Stimulated activated CD8-positive, alpha-beta memory T cell treated with anti-CD3 and anti-CD28 coated beads, Interleukin-2, amount 100 ng/mL, for 1 hour (primary cell): ENCODE data around the gene KRTAP3-3.
"Not testable (repeated sequence)": the region's sequence is repeated elsewhere in the genome, so short reads cannot be mapped to it uniquely, and the experiment has no call there.

ENCODE experiments used
- DNase-seq, 2 donors: peaks; one replicate each; pipeline ENCODE4 v3.0.0-alpha.2; 2020; ENCODE audit warnings: low read depth in 2 of 2

Gene KRTAP3-3

DNA sequence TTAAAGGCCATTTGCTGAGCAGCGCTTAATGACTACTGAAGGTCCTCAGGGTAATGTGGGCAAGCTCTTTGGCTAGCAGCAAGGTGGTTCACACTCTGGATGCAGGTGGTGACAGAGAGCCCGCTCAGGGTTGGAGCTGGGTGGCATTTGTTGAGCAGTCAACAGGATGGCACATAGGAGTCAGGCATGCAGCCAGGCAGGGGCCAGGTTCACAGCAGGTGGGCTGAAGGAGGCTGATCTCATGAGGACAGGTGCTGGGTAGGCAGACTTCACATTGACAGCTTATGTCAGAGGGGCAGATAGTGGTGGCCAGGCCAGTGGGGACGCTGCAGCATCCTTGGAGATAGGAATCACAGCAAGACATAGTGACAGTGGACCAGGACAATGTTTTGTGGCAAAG is 10.4 kb upstream of the KRTAP3-3 start:
- DNase-seq: no peak

GRCh38 chr17:41003926-41004325 is 10.0 kb upstream of the KRTAP3-3 start:
- no peak for DNase-seq

- DNase-seq: no peak
These were observed 8.8 kb upstream of the KRTAP3-3 start for GRCh38 chr17:41002814-41003213.

DNA sequence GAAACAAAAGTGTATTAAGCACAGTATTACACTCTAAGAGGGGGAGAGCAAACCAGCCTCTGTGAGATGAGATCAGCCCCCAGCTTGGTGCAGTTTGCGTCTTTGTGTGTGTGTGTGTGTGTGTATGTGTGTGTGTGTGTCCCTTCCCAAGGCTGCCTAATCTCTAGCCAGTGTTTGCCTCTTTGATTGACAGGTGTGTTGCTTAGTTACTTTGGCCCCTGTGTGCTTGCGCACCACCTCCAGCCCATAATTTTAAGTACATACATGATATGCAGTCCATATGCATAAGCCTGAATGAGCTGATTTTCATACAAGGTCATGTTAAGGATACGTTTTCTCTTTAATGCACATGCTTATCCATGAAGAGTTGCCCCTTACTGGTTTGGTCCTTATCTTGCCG is 7.8 kb upstream of the KRTAP3-3 start:
- DNase-seq: no peak

DNA sequence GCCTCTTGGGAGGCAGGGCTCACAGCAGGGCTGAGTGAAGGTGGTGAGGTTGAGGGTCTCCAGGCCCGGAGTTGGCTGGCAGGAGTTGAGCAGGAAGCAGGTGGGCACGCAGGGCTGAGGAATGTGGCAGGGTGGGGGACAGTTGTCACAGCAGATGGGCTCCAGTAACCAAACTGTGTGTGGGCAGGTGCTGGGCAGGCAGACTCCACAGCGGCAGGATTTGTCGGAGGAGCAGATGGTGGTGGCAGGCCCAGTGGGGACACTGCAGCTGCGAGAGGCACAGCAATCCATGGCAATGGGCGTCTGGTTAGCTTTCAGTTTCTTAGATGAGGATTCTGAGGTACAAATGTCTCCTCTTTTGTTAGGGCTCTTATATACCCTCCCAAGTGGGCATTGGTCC is 5.6 kb upstream of the KRTAP3-3 start, which contains the start of gene KRTAP3-2:
TSS of gene KRTAP3-2 (minus strand) at position 344 of the 400 bp plus-strand sequence. CDS start at position 291, 53 bp downstream.
- DNase-seq: not testable (repeated sequence)

DNA sequence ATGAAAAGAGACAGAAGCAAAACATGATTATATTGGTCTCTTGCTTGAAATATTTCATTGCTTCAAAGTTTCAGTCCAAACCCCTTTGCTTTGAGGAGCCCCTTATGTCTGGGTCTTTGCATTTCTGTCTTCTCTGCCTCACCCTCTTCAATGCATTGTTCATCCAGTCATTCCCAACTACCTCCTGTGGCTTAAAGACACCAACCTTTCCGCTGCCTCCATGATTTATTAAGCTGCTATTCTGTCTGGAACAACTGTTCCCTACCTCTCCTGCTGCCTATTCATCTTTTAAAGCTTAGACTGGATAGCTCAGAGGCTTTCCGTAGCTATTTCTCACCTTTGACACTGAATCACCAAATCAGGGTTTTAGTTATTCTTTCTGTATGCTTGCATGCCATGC is 3.4 kb upstream of the KRTAP3-3 start:
- DNase-seq: no peak

GRCh38 chr17:40996829-40997228 is 2.9 kb upstream of the KRTAP3-3 start:
- no peak for DNase-seq

DNA sequence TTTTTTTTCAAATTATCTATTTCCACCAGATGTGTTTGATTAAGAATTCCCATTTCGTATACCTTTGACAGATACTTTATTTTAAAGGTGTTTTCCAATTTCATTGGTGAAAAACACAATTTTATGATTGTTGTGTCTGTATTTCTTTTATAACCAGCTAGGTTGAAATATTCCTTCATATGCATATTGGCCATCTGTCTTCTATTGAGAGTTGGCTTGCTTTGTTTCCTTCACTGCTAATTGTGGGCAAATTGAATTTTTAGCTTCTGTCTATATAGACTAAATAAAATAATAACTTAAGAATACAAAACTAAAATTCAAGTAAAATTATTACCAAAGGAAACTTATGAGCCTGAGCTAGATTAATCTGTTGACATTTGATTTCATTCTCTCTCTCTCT is 1.2 kb upstream of the KRTAP3-3 start:
- DNase-seq: no peak

GRCh38 chr17:40993084-40993483 is 880 bp downstream of the KRTAP3-3 start:
- DNase-seq: no peak

- no peak for DNase-seq
These were observed 1.3 kb downstream of the KRTAP3-3 start for GRCh38 chr17:40992666-40993065.

DNA sequence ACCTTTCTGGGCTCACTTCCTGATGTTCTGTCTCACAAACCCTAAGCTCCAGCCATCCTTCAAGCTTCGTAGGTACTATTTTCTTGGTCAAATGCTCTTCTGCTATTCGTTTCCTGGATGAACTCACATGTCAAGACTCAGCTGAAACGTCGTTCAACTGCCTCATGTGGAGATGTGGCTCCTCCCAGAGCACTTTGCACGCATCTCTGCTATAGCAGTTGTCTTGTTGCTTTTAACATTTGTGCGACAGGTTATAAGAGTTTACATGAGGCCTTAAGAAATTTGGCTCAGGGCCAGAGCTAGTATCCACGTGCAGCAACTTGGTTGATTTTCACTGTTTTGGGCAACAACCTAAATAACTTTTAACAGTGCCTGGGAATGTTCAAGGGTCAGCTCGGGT is 7.0 kb downstream of the KRTAP3-3 start:
- no peak for DNase-seq

DNA sequence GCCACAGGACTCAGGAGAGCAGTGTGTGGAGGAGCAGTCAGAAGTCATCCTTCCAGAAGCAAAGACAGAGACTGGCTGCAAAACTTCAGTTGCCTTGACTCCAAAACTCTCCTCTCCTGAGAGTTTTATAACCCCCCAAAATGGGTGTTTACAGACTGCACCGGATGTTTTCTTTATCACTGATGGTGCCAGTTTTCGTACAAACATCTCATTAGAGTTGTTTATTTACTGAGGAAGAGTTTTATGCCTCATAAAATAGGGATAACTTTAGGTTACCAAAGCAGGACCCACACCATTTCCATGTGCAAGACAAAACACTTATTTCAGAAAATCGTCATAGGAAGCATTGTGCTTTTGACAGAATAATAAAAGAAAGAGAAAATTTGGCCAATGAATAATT is 9.7 kb downstream of the KRTAP3-3 start, which contains the start of gene KRT40:
TSS of gene KRT40 (minus strand) at position 101 of the 400 bp plus-strand sequence. CDS start at position 48, 53 bp downstream.
- no peak for DNase-seq

- no peak for DNase-seq
These were observed 12.8 kb downstream of the KRTAP3-3 start for GRCh38 chr17:40981115-40981514.

GRCh38 chr17:40980596-40980995 is 13.4 kb downstream of the KRTAP3-3 start:
- DNase-seq: no peak

DNA sequence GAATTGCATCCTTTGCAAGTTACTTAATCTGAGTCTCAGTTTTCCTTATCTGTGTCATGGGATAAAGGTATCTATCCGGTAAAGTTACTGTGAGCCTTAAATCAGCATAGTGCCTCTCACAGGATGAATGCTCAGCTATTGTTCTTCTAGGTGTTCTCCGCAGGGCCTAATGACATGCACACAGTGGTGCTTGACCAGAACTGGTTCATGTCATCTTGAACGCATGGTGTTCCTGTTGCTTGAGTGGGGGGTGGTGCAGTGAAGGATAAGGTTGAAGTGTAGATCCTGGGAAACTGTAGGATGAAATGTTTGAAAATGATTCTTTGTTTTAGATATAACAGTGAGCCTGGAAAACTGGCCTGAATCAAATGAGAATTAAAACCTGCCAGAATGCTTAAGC is 13.8 kb downstream of the KRTAP3-3 start:
- no peak for DNase-seq

DNA sequence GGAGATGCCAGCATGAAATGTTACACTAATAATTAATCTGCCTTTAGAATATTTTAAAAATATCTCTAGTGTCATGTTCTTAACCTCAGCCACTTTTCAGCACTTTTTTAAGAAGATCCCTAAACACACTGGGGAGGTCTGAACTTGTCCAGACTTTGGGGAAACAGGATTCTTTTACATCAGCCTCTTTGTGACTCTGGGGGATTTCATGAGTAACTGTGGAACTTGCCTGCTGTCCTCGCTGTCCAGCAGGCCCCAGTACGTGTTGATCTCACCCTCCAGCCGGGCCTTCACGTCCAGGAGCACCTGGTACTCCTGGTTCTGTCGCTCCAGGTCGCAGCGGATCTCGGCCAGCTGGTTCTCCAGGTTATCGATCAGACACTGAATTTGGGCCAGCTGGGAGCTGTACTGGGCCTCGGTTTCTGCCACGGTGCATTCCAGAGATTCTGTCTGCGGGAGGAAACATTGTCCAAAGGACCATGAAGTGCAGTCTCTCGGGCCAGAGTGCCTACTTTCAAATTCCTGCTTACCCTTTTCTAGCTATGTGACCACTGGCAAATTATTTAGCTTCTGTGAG is 15.3 kb downstream of the KRTAP3-3 start:
- DNase-seq: no peak

DNA sequence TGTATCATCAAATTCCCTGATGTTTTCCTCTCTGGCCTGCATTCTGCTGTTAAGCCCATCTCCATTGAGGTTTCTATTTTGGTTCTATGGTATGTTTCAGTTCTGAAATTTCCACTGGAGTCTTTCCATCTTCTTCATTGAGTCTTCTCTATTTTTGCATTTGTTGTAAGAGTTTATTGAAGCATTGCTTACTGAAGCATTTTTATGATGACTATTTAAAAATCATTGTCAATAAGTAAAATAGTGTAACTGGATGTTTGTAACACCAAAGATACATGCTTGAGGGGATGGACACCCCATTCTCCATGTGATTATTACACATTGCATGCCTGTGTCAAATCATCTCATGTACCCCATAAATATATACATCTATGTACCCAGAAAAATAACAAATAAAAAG is 18.4 kb downstream of the KRTAP3-3 start:
- no peak for DNase-seq

- no peak for DNase-seq
These were observed 19.6 kb downstream of the KRTAP3-3 start for GRCh38 chr17:40974366-40974765.

GRCh38 chr17:40967582-40967981 is 26.4 kb downstream of the KRTAP3-3 start:
- DNase-seq: no peak

DNA sequence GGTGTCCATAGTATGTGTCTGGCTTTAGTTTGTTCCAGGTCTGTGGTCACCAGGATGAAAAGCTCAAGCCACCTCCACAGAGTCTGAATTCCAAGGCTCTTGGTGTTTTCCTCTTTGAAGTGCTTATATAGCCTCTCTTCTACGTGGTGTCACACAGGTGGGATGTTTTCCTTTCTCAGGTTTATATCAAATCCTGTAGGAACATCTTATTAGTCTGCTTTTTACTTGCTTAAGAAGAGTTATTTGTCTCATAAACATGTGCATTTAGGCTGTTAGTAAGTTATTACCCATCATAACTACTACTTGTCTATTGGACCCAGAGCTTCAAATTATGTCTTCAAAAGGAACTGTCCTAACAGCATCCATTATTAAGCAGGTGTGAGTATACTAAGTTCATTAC is 27.1 kb downstream of the KRTAP3-3 start, which contains the start of gene KRT39:
TSS of gene KRT39 (minus strand) at position 101 of the 400 bp plus-strand sequence. CDS start at position 9, 92 bp downstream.
- no peak for DNase-seq

GRCh38 chr17:40963838-40964237 is 30.1 kb downstream of the KRTAP3-3 start:
- DNase-seq: no peak

GRCh38 chr17:40962059-40962561 is 31.9 kb downstream of the KRTAP3-3 start:
- no peak for DNase-seq

- no peak for DNase-seq
These were observed 32.4 kb downstream of the KRTAP3-3 start for GRCh38 chr17:40961591-40961990.

- DNase-seq: no peak
These were observed 33.8 kb downstream of the KRTAP3-3 start for GRCh38 chr17:40960144-40960543.
